Measurements from ENCODE around the gene TCERG1L.

The TCERG1L gene

GRCh38 chr10:131314799-131315198 lies 3.3 kb upstream of the TCERG1L start:
- DNase-seq, result no peak

- DNase-seq, result no peak
Observed at GRCh38 chr10:131314148-131314547, 2.6 kb upstream of the TCERG1L start.

- no peak for DNase-seq
Observed at GRCh38 chr10:131313377-131313776, 1.9 kb upstream of the TCERG1L start.

- no peak for DNase-seq
Observed at GRCh38 chr10:131312478-131312836, 936 bp upstream of the TCERG1L start.

- no peak for DNase-seq
Observed at GRCh38 chr10:131311402-131311660, 190 bp downstream of the TCERG1L start.

- DNase-seq, result no peak
Observed at GRCh38 chr10:131310551-131311401, 745 bp downstream of the TCERG1L start.

GRCh38 chr10:131310142-131310541 lies 1.4 kb downstream of the TCERG1L start:
- no peak for DNase-seq

GRCh38 chr10:131300508-131300907 lies 11.0 kb downstream of the TCERG1L start:
- no peak for DNase-seq

- DNase-seq, result no peak
Observed at GRCh38 chr10:131290781-131291180, 20.7 kb downstream of the TCERG1L start.

GRCh38 chr10:131288648-131289047 lies 22.9 kb downstream of the TCERG1L start:
- no peak for DNase-seq

GRCh38 chr10:131282961-131283360 lies 28.6 kb downstream of the TCERG1L start:
- DNase-seq, result no peak

- no peak for DNase-seq
Observed at GRCh38 chr10:131280101-131280500, 31.4 kb downstream of the TCERG1L start.

GRCh38 chr10:131279516-131279915 lies 32.0 kb downstream of the TCERG1L start:
- no peak for DNase-seq

- DNase-seq, result no peak
Observed at GRCh38 chr10:131277969-131278368, 33.6 kb downstream of the TCERG1L start.

- no peak for DNase-seq
Observed at GRCh38 chr10:131277278-131277677, 34.2 kb downstream of the TCERG1L start.

GRCh38 chr10:131275691-131276090 lies 35.8 kb downstream of the TCERG1L start:
- no peak for DNase-seq

GRCh38 chr10:131274883-131275282 lies 36.6 kb downstream of the TCERG1L start:
- DNase-seq, result no peak

GRCh38 chr10:131274133-131274880 lies 37.2 kb downstream of the TCERG1L start:
- DNase-seq, result no peak

- no peak for DNase-seq
Observed at GRCh38 chr10:131273476-131273875, 38.0 kb downstream of the TCERG1L start.

GRCh38 chr10:131272897-131273451 lies 38.5 kb downstream of the TCERG1L start:
- no peak for DNase-seq

GRCh38 chr10:131271966-131272365 lies 39.6 kb downstream of the TCERG1L start:
- DNase-seq, result no peak

- no peak for DNase-seq
Observed at GRCh38 chr10:131271195-131271880, 40.2 kb downstream of the TCERG1L start.

GRCh38 chr10:131270461-131271190 lies 40.9 kb downstream of the TCERG1L start:
- DNase-seq, result no peak

Measured in stimulated activated naive CD4-positive, alpha-beta T cell (primary cell).